HCT116 (cell line): Measurements from ENCODE around the gene EPHA1.

Experiments
- EZH2phosphoT487 ChIP-seq: fragments of 200-600 bp; IDR thresholded peaks from 2 replicates; pipeline ENCODE4 v1.6.1; 2018; ENCODE audit warnings: antibody characterized with exemption, borderline replicate concordance
- JUND ChIP-seq: IDR thresholded peaks from 2 replicates; pipeline ENCODE4 v1.6.1; 2012
- POLR2AphosphoS5 ChIP-seq: IDR thresholded peaks from 2 replicates; pipeline ENCODE4 v1.6.1; 2011; ENCODE audit warnings: mild to moderate bottlenecking, low read depth, low read length, moderate library complexity
- SIN3A ChIP-seq: IDR thresholded peaks from 2 replicates; pipeline ENCODE4 v1.6.1; 2012; ENCODE audit warnings: low read depth
- TF ChIP-seq, protein P1 (sequence below), 3 experiments: fragments of 200-600 bp in 1 of 3; sonication (generic) in 1 of 3; IDR thresholded peaks in 2 of 3; conservative IDR thresholded peaks in 1 of 3; 2 replicates each; pipeline ENCODE4 v1.5.1; 2012 to 2017; ENCODE audit warnings: low read depth in 2 of 3, low read length in 2 of 3, antibody characterized with exemption in 1 of 3, borderline replicate concordance in 1 of 3, control low read depth in 1 of 3, mild to moderate bottlenecking in 1 of 3, mixed read lengths in 1 of 3, mixed run types in 1 of 3, moderate library complexity in 1 of 3; ENCODE audit not compliant: insufficient read depth in 1 of 3

GRCh38 chr7:143379611-143380259 lies 28.9 kb downstream of the EPHA1 start:
- TF ChIP-seq POLR2AphosphoS5: no peak
- TF ChIP-seq JUND: no peak
- no peak for TF ChIP-seq EZH2phosphoT487
- TF ChIP-seq SIN3A: no peak
- TF ChIP-seq, protein P1, sequence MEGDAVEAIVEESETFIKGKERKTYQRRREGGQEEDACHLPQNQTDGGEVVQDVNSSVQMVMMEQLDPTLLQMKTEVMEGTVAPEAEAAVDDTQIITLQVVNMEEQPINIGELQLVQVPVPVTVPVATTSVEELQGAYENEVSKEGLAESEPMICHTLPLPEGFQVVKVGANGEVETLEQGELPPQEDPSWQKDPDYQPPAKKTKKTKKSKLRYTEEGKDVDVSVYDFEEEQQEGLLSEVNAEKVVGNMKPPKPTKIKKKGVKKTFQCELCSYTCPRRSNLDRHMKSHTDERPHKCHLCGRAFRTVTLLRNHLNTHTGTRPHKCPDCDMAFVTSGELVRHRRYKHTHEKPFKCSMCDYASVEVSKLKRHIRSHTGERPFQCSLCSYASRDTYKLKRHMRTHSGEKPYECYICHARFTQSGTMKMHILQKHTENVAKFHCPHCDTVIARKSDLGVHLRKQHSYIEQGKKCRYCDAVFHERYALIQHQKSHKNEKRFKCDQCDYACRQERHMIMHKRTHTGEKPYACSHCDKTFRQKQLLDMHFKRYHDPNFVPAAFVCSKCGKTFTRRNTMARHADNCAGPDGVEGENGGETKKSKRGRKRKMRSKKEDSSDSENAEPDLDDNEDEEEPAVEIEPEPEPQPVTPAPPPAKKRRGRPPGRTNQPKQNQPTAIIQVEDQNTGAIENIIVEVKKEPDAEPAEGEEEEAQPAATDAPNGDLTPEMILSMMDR (IDR thresholded peaks at IDR 0.05 in 2 of 3, conservative IDR thresholded peaks at IDR 0.05 in 1 of 3; ENCODE audit: borderline replicate concordance in 1 of 3, insufficient read depth in 1 of 3, low read depth in 2 of 3, low read length in 2 of 3): no peak
